HG02973 (cell line): ENCODE measurements around the gene UBE2J2.
"Not testable (repeated sequence)": the region's sequence is repeated elsewhere in the genome, so short reads cannot be mapped to it uniquely, and the experiment has no call there.

Source experiments
- ATAC-seq: cut with Tn5 transposase; IDR thresholded peaks from one replicate; pipeline ENCODE4 v1.9.1; 2021; ENCODE audit warnings: moderate library complexity; ENCODE audit not compliant: unreplicated experiment

Gene UBE2J2

DNA sequence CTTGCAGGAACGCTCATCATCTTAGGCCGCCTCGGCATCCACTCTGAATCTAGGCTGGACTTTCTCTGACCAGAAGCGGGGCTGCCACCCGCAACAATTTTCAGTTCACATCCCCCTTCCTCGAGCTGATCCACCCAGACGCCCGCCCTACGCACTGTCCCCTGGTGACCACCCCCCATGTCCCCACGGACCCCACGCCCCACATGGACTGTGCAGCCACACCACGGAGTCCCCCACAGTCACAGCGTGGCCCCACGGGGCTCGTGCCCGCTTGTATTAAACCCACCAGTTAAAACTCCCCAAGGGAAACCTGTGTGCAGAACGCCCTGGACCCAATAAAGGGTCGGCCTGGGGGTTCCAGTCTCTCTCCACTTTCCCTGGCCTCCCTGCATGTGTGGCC lies 14.1 kb downstream of the UBE2J2 start:
- ATAC-seq: no peak

- ATAC-seq: no peak
Measured at GRCh38 chr1:1259119-1259488, 14.6 kb downstream of the UBE2J2 start.

- no peak for ATAC-seq
Measured at GRCh38 chr1:1256956-1257871, 16.4 kb downstream of the UBE2J2 start.

- no peak for ATAC-seq
Measured at GRCh38 chr1:1255611-1256010, 18.0 kb downstream of the UBE2J2 start.

DNA sequence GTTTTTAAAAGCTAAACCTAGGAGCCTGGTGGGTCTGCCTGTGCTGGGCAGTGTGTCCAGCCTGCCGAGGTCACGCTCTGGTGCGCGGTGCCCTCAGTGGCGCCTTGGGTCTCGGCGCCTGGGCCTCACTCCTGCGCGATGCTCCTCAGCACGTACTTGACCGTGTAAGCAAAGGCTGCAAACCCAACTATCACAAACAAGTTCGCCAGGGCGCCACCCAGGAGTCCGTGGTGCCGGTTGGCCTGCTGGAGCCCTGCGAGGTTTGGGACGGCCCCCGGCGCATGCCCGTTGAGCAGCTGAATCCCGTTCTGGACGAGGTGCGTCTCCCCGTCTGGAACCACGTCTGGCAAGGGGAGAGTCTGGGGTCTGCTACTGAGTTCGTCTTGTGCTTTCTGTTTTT lies 18.6 kb downstream of the UBE2J2 start:
- ATAC-seq: no peak

DNA sequence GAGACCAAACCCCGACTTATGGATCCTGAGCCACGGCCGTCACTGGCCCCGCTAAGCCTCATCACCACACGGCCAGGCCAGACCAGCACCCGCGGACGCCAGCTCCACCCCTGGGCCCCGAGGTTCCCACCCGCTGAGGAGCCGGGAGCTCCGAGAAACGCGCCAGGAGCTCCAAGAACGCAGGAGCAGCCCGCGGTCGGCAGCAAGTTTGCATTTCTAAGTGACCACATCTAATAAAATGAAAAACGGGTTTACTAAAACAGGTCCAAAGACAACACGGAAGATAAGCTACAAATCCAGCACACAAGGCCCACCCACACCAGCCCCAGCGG lies 19.0 kb downstream of the UBE2J2 start:
- no peak for ATAC-seq

DNA sequence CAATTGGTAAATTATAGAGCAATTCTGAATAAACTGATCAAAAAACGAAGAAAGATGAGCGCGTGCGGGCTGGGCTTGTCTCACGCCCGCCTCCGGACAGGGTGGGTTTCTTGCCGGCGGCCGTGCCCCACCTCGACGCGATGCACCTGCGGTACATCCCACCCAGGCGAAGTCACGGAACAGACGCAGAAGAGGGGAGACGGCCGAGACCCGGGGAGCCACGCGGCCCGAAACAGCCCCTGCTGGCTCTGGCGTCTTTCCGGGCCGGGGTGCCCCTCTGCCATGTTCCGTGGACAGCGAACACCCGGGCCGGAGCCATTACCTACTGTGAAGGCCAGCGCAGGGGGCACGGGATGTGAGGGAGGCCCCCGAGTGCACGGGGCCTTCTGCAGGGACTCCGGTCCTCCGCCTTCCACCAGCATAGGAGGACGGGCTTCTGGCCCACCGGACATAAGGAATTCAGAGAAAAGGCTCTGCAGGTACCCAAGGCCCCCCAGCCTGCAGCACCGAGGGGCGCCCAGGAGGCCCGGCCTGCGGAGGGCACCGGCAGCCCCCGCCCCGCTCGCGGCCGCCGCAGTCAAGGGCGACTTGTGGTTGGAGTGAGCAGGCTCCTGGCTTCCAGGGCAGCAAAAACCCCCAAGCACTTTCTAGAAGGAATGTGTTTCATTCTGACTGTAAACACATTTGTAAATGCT lies 19.5 kb downstream of the UBE2J2 start:
- no peak for ATAC-seq

- no peak for ATAC-seq
Measured at GRCh38 chr1:1253314-1253713, 20.3 kb downstream of the UBE2J2 start.

DNA sequence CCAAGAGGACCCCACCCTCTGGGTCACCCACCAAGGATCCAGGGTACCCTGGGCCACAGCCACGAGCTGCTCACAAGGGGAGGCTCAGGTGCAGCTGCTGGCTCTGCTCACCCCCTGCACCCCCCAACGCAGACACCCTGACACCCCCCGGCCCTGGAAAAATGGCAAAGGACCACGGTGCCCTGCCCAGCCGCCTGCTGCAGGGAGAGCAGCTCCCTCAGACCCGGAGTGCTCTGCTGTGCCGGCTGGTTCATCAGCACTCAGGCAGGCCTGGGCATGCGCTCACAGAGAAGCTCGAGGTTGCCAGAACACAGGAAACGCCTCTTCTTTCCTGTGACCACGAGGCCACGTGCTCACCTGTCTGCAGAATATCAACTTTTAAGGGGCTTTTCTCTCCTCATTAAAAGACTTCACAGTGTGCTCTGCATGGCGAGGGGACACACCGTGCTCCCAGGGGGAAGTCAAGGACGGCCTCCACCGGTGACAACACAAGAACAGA lies 22.8 kb downstream of the UBE2J2 start:
- peak; percentile 48 for ATAC-seq

GRCh38 chr1:1248009-1248913 lies 25.4 kb downstream of the UBE2J2 start:
- ATAC-seq: not testable (repeated sequence)

- no peak for ATAC-seq
Measured at GRCh38 chr1:1247341-1247913, 26.2 kb downstream of the UBE2J2 start.

DNA sequence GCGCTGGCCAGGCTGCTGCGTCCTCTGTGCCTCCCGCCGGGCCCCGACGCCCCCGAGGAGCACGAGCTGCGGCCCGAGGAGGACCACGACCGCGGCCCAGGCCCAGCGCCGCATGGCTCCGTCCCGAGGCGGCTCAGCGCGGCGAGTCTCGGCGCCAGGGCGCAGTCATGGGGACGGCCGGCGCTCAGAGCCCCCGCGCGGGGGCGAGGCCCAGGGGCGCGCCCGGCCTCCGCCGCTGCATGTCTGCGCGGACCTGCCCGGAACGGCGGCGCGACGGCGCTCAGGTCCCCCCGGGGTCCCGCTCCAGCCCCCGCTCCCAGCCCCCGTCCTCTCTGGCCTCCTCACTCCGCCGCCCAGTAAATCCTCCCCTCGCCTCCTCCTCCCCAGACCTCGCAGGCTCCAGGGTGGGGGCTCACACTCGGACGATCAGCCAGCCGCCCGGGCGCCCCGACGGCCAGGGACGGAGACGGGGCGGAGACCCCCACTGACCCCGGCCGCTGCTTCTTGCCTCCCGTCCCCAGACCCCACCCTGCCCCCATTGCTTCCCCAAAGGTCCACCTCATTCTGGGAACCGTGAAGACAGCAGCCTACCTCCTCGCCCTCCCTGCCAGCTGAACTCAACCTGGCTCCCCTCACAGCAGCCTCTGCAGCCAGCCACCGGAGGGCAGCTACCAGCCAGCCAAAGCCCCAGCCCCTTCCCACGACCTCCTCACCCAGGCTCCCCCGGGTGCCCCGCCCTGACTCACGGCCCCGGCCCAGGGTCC lies 26.9 kb downstream of the UBE2J2 start, which contains the start of gene C1QTNF12:
TSS of gene C1QTNF12 (minus strand) at position 146 of the 764 bp plus-strand sequence. CDS start at position 114, 32 bp downstream.
- no peak for ATAC-seq

DNA sequence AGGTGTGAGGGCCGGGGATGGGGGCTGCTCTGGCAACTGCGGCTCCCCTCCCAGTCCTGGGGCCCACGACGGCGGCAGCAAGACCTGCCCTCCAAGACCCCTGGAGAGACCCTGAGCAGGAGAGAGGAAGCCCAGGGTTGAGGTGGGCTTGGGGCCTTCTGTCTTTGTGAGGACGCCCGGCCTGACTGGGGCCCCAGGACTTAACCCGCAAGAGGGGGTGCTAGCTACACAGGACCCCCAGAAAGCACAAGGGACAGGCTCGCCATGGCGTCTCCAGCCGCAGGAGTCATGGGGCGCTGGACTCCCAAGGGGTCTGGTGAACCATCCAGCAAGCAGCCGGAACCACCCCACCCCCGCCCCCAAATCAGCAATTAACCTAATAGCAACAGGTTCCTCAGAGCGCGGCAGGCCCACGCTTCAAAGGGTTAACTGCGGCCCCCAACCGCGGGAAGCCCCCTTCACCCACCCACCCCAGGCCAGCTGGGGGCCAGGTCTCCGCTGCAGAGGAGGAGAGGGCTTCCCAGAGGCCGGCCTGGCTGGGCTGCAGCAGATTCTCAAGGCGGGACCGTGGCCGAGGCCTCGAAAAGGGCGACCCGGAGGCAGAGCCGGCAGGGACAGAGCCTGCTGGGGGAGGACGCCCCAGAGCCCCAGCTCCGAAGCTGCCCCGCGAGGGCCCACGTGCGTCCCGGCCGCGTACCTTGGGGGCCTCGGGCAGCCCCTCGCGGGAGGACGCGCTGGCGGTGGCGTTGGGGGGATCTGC lies 27.7 kb downstream of the UBE2J2 start:
- ATAC-seq: no peak

DNA sequence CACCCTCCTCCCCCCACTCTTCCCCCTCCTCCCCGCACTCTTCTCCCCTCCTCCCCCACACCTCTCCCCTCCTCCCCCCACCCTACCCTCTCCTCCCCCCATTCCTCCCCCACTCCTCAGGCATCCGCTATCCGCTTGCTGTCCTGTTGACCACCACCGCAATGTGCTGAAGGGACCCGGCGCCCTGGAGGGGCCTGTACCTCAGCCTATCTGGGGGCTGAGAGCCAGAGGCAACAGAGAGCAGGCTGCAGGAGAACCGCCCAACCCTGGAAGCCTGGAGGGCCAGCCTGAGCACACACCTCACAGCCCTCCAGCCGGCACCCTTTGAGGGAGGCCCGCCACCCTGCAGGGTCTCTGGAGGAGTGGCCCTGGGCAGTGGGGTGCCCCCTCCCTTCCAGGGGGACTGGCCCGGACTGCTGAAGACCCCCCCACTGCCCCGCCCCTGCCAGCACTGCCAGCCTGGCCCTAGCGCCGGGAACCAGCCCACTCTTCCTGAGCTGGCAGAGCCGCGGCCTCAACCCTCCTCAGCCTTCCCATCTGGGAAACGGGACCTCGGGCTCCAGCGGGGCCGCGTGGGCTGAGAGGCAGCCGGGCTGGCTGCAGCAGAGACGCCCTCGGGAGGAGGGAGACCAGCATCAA lies 28.4 kb downstream of the UBE2J2 start:
- no peak for ATAC-seq

- ATAC-seq: no peak
Measured at GRCh38 chr1:1244192-1244811, 29.4 kb downstream of the UBE2J2 start.

- ATAC-seq: no peak
Measured at GRCh38 chr1:1243807-1244191, 29.9 kb downstream of the UBE2J2 start.

- no peak for ATAC-seq
Measured at GRCh38 chr1:1243266-1243660, 30.4 kb downstream of the UBE2J2 start.
